GM19099 (cell line): ENCODE data around the gene TMEM40.

ENCODE experiments used
- POLR2A ChIP-seq: IDR thresholded peaks from 3 replicates; pipeline ENCODE4 v1.6.1; 2011; ENCODE audit warnings: low read depth; ENCODE audit not compliant: insufficient read length; ENCODE audit errors: extremely low read depth

TMEM40 gene, protein sequence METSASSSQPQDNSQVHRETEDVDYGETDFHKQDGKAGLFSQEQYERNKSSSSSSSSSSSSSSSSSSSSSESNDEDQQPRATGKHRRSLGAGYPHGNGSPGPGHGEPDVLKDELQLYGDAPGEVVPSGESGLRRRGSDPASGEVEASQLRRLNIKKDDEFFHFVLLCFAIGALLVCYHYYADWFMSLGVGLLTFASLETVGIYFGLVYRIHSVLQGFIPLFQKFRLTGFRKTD

DNA sequence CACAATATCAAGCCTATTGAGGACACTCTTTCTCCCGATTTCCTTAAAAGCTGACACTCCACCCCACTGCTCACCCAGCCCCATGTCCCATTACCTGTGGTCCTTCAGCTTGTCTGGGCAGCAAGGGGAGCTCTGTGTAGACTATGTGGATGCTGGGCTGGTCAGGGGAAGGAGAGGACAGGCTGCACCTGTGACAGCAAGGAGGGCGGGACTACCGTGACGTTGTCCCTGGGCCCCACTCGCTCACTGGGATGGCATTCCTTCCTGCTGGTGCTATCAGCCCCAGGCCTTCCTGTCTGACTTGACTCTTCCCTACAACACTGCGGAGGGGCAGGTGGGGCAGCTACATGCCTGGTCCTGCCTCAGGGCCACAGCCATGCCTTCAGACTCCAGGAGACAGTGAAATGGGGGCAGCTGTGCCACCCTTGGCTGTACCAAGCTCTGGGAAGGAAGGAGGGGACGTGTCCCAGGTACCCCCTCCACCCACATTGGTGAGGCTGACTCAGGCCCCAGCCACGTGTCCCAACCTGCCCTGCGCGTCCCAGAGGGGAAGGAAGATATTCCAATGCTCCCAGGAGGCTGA, at the start of gene TMEM40:
TSS of gene TMEM40 (minus strand) at position 163 of the 583 bp plus-strand sequence. CDS start 9,427 bp downstream, outside the sequence.
- TF ChIP-seq POLR2A = no peak

DNA sequence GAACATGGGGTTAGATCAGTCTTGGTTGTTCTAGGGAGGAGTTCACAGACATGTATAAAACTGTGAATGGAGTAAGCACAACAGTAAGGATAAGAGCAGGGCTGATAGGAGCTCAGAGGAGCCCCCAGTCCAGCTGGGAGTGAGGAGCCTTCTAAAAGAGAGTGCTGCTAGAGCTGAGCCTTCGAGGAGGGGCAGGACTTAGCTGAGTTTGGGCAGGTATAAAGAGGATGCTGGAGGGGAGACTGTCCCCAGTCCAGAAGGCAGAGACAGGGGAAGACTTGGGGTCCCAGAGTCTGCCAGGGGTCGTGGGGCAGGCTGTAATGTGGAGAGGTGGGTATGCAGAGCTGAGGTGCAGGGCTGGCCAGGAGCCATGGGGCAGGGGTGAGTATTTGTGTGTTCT, 49.5 kb upstream of the TMEM40 start:
- no peak for TF ChIP-seq POLR2A

DNA sequence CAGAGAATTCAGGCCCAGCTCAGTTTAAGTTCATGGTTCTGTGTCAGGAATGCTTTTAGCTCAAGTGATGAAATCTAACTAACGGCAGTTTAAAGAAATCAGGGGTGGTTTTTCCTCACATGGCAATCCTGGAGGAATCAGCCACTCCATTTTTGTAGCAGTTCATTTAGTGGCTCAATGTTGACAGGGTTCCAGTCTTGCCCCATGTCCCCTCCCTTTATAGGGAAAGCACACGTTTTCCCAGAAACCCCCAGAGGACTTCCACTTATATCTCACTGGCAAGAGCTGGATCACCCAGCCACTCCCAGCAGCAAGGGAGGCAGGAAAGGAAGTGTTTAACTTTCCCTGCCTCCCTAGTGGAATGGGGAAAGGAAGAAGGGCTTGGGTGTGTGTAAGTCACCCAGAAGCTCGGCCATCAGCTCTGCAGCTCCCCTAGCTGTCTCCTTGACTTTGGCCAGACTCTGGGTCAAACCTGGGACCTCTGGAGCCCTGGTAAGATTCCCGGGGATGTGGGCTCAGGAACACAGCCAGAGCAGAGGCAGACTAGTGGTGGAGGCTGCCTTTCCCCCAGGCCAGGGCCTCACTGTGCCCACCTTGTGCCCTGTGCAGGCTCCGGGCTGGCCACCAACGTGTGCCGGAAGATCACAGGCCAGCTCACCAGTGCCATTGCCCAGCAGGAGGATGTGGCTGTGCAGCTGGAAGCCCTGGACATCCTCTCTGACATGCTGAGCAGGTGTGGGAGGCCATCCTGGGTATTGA, 48.7 kb upstream of the TMEM40 start:
- no peak for TF ChIP-seq POLR2A

DNA sequence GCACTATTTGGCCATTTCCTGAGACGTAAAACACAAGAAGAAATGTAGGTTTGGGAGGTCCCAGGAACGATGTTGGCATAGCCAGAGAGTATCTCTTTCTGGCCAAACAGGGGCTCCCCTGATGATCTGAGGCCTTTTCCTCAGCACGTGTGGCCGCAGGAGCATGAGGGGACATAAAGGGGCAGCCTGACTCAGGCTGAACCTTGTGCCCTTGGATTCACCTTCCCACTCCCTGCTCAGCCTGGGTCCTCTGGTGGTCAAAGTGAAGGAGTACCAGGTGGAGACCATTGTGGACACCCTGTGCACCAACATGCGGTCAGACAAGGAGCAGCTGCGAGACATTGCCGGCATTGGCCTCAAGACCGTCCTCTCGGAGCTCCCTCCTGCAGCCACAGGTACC, 48.0 kb upstream of the TMEM40 start:
- TF ChIP-seq POLR2A = no peak

DNA sequence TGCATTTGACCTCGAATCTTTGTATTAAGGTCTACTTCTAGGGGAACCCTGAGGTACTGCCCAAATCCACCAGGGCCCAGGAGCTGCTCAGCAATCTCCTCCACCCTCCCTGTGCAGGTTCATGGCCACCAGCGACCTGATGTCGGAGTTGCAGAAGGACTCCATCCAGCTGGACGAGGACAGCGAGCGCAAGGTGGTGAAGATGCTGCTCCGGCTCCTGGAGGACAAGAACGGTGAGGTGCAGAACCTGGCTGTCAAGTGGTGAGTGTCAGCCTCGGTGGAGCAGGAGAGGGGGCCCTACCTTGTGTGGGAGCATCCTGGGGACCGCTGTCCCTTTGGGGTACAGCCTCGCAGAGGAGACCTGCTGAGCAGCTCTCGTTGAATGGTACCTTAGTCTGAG, 44.3 kb upstream of the TMEM40 start:
- no peak for TF ChIP-seq POLR2A

DNA sequence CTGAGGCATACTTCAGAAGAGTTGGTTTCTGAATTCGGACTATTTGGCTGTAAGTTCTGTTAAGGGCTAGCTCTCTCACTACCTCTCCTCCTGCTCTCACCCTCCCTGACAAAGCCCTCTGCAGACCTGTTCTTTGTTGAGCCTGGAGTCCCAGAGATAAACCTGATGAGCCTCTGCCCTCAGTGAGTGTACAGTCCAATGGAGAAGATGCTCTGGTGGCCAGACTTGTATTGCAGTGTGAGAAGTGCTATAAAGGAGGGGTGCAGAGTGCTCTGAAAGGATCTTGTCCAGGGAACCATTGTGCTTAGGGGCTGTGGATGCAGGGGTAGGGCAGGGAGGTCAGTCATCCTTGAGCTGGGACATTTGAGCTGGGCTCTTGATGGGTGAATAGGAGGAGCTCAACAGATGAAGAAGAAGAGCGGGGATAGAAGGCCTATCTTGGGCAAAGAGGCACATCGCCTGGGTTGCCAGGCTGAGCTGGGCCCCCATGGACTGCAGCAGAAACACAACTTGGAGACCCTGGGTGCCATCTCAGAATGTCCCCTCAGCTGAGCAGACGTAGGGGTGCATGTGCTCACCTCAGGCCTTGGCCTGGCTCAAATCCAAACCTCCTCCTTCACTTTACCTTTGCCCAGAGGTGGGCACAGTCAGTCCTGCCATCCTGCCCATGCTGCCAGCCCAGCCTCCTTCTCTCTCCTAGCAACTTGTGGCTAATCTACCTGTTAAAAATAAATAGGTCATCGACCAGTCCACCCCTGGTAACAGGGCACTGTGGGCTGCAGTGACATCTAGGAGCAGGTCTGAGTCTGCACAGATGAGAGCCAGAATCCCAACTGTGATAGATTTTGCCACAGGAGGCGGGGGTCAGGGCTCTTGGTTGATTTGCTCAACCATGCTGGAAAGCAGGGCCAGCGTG, 40.7 kb upstream of the TMEM40 start:
- TF ChIP-seq POLR2A = no peak

DNA sequence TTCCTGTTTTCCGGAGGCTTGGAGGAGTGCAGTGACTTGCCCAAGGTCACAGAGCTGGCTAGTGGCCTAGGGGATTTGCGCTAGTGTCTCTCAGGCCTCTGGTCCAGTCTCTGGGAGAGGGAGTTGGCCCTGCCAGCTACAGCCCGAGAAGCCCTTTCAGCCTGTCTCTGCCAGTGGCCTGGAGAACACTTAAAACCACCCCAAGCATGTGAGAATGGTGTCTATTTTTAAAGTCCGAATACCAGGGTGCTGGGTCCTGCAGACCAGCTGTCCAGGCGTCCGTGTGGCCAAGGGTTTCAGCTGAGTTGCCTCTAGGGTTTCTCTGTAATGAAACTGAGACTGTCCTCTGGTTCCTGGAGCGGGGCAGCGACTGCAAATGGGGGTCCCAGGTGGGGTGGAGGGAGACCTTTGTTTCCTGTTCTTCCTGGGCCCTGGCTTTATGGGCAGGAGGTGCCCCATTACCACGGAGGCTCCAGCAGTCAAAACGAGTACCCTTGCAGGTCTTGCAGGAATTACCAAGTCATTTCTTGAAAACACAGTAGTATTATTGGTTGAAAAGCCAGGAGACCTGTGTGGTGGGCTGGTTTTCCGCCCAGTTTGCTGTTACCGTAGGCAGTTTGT, 39.6 kb upstream of the TMEM40 start:
- TF ChIP-seq POLR2A = no peak

DNA sequence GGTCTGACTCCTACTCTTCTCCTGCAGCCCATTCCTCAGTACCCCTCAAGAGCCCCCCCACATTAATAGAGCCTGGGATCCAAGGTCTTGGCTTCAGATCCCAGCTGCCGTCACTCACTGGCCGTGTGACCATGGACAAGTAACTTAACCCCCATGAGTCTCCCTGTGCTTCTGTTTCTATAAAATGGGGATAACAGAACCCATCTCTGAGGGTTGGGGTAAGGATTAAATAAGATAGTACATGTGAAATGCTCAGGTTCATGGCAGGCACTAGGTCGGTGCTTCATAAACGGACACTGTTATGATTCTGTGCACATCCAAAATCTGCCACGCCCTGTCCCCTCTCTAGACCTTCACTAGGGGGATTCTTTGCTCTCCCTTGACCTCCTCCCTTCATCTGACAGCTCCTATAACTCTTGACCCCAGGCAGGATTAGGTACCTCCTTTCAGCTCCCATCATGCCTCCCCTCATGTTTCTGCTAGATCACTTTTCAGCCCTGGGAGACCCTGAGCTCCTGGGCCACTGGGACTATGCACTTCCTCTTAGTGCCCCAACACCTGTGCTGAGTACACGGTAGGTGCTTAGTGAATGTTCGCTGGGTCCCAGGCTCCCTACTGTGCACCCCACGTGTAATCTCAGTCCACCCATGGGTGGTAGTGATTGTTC, 39.0 kb upstream of the TMEM40 start:
- no peak for TF ChIP-seq POLR2A

DNA sequence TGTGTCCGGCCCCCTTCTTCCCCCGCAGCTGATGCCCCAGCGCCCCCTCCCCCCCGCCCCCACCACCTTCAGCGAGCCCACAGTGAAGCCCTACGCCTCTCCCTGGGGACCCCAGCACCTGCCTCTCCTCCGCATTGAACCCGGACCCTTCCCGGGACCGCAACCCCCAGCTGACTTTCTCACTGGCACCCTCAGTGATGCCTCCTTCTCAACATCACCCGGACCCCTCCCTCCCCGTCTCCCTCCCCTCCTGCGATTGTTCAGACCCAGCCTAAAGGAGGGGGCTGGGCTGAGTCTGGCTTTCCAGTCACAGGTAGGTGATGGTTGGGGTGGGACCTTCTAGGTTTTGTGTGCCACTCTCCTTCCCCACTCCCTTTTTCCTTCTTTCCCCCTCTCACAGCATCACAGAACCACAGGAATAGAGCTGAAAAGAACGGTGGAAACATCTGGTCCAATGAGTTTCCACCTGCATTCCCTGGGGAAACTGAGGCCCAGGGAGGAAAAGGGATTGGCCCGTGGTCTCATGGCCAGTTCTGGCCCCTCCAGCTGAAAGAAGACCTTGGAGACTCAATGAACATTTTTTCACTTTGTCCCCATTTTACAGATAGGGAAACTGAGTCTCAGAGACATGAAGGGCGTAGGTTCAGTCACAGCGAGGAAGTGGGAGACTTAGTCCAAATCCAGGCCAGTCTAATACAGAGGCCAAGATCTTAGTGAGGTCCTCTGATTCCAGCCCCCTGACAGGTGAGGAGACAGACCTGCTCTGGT, 38.2 kb upstream of the TMEM40 start:
- TF ChIP-seq POLR2A = no peak

DNA sequence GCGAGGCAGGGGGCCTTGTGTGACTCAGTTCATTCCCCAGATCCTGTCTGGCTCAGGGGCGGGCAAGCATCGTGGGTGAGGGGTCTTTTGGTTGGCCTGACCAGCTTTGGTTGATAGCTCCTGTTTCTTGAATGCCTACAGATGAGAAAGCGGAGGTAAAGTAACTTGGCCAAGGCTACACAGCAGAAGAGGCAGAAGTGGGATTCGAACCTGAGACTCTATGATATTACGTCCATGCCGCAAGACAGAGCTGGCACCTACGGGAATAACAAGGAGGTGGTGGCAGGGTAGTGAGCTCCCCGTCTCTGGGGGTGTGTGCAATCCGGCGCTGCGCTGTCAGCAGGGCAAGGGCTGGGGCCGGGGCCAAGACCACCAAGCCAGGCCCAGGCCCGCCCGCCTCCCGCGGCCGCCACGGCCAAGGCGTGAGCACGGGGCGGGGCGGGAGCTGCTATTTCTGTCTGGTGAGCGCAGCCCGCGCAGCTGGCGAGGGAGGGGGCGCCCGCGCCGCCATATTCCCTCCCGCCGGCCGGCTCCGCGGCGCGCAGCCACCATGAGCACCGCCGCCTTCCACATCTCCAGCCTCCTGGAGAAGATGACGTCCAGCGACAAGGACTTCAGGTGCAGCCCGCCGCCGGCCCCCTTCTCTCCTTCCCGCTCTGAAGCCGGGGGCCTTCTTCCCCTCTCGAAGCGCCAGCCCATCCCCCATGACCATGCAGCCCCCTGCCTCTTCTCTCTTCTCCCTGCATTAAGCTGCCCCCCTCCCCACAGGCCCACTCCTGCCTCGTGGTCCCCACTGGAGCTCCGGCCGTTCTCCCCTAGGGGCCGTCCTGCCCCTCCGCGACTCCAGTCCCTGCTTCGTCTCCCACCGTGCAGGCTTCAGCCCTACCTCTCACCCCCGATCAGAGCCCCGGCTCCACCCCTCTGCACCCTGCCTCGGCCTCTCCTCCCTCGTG, 37.4 kb upstream of the TMEM40 start, which contains the start of gene CAND2:
TSS of gene CAND2 (plus strand) at position 510 of the 953 bp plus-strand sequence. CDS start at position 551, 41 bp downstream.
- no peak for TF ChIP-seq POLR2A

DNA sequence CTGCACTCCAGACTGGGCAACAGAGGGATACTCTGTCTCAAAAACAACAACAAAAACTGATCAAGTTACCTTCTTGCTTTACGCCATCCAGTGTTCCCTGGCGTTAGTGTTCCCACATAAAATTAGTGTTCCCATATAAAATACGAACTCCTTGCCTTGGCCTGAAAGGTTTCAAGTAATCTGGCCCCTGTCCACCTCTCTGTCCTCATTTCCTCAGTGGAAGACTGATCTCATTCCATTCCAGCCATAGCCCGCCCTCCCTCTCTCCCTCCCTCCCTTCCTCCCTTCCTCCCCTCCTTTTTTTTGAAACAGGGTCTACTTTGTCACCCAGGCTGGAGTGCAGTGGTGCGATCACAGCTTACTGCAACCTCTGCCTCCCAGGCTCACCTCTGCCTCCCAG, 34.6 kb upstream of the TMEM40 start:
- no peak for TF ChIP-seq POLR2A

DNA sequence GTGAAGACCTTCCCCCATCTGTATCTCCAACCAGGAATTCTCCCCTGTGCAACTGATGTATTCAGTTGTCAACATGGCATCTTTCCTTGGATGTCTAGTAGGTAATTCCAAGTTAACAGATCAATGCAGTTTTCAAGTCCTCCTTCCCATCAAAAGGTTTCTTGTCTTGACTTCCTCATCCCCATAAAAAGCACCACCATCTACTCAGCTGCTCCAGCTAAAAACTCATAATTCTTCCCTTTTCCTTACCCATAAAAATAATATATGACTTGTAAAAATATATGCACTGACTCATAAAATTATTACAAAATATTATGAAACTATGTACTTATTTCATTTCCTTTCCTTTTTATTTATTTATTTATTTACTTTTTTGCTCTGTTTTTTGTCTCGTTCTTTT, 32.4 kb upstream of the TMEM40 start:
- TF ChIP-seq POLR2A = no peak
